Adrenal gland (tissue), 12 donors: ENCODE measurements around the gene SPATC1L. TPM values are rescaled to one million over a fixed set of nuclear protein-coding genes. Genes with fewer than 3 reads are reported as not detected.

ENCODE experiments used
- DNase-seq, 7 donors: peaks; one replicate each; pipeline ENCODE4 v3.0.0-alpha.2; 2019 to 2020
- H3K27ac ChIP-seq, 5 donors: fragments of 200-600 bp; sonication (generic) in 4 of 5; 1 replicate in 3 of 5; 2 replicates in 2 of 5; pipeline versions ENCODE4 v1.5.1 to v1.8.0; 2016 to 2020; ENCODE audit warnings: mild to moderate bottlenecking in 1 of 5
- H3K27me3 ChIP-seq: fragments of 200-600 bp; 2 replicates; pipeline ENCODE4 v1.8.0; 2021
- H3K36me3 ChIP-seq, 2 donors: fragments of 200-600 bp; replicated peaks in 1 of 2; 1 replicate in 1 of 2; 2 replicates in 1 of 2; pipeline versions ENCODE4 v1.5.1 to v1.8.0; 2018 to 2022
- H3K4me1 ChIP-seq, 2 donors: fragments of 200-600 bp; replicated peaks in 1 of 2; 1 replicate in 1 of 2; 2 replicates in 1 of 2; pipeline versions ENCODE4 v1.5.1 to v1.8.0; 2018 to 2021
- H3K4me3 ChIP-seq, 4 donors: fragments of 200-600 bp; sonication (generic) in 3 of 4; one replicate each; pipeline ENCODE4 v1.5.1; 2016 to 2018
- H3K9me3 ChIP-seq, 3 donors: fragments of 200-600 bp; sonication (generic) in 1 of 3; replicated peaks in 1 of 3; 1 replicate in 2 of 3; 2 replicates in 1 of 3; pipeline versions ENCODE4 v1.5.1 to v1.8.0; 2016 to 2021
- POLR2A ChIP-seq, 2 donors: fragments of 450-650 bp; IDR thresholded peaks; one replicate each; pipeline ENCODE4 v1.6.1; 2017; ENCODE audit warnings: antibody characterized with exemption in 2 of 2, mild to moderate bottlenecking in 2 of 2, moderate library complexity in 1 of 2
- WGBS, 4 donors: extraction: QIAGEN DNeasy Blood & Tissue Kit in 2 of 4; methylation state at CpG; one replicate each; pipeline versions ENCODE4 v1.1.5 to v1.1.7; 2013 to 2017; 5-methylcytosine and 5-hydroxymethylcytosine counted together
- intact Hi-C, 2 donors: fragments of 100-400 bp; cut with DNase I; formaldehyde crosslinking; loops; one replicate each; pipeline versions ENCODE4 v1.14.1 to v1.15.0; 2022 to 2023
- polyA plus RNA-seq, 3 donors: library from polyadenylated mRNA; stranded (reverse); fragments of 200-250 nt in 2 of 3; fragments of 350-450 nt in 1 of 3; fragmentation: Illumina TruSeq in 1 of 3; extraction: RNeasy Lipid Tissue Mini Kit (QIAGEN cat#74804) in 1 of 3; gene quantifications; one replicate each; pipeline ENCODE4 v1.2.3, GENCODE V29; 2013 to 2014
- total RNA-seq, 9 donors: library from RNA; depleted of rRNA in 4 of 9; stranded (reverse); fragments of >200 nt in 4 of 9; fragments of 120-200 nt in 1 of 9; fragmentation: NEBNext Ultra II Directional in 1 of 9; extraction: Animal tissue kit (Norgen Biotek cat#: 25700) in 1 of 9; gene quantifications; one replicate each; pipeline versions ENCODE4 v1.1.0 to v1.2.4, GENCODE V29; 2013 to 2023
- TF ChIP-seq, protein P1 (sequence below), 6 experiments: fragments of 450-650 bp in 4 of 6; fragments of 200-600 bp in 2 of 6; sonication (generic) in 1 of 6; IDR thresholded peaks; 1 replicate in 5 of 6; 2 replicates in 1 of 6; pipeline versions ENCODE4 v1.5.1 to v1.8.0; 2016 to 2021; ENCODE audit warnings: antibody characterized with exemption in 6 of 6, mild to moderate bottlenecking in 2 of 6, moderate library complexity in 1 of 6
- donor health status: healthy with polysubstance abuse.
- donor health status: Bipolar disorder and iron deficiency.
- donor health status: DM: yes; HTN: yes; CAD: no.
- donor health status: DM: no; HTN: no; CAD: no.
- donor health status: DM: no; HTN: no; CAD: no.
- donor health status: DM: yes; HTN: yes; CAD: no.

The SPATC1L gene
- total and polyA plus RNA-seq, 12 donors = 8.4 to 91.5 (median 25.3) TPM

DNA sequence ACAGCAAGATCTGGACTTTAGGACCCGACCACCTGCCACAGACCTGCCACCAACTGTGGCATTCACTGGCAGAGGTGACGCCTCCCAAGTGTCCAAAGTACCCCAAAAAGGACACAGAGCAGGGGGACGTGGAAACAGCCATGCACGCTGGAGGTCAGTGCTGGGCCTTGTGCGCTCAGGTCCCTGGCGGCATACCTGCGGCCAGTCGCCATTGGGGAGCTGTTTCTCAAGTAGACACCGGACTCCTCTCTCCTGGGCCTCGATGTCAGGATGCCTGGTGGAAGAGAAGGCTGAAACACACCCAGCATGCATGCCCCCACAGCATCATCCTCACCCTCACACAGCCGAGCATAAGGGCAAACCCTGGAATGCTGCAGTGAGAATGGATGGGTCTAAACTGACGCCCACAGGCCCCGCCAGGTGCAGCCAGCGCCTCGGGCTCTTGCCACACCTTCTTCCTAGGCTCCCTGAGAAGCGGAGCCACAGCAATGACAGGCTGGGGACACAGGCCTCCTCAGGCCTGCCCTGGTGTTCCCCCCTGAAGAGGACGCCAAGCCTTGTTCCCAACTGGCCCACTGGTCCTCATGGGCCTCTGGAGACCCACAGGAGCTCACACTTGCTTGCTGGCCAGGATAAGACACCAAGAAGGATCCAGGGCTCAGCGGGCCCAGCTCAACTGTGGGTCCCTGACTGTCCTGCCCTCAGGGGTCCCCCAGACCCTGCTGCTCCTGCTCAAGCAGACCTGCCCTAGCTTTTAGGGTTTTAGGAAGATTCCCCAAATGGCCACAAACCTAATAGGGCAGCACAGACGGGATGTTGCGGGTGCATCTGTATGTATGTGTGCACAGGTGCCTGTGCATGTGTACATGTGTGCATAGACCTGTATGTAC is 7.7 kb upstream of the SPATC1L start:
- H3K27me3 ChIP-seq = no peaks in the 10 kb centered on the region
- intact Hi-C loops = no loop called here
- H3K36me3 ChIP-seq = peaks cover 0 to 44% of the 10 kb centered on the region in 2 donors
- TF ChIP-seq, protein P1, sequence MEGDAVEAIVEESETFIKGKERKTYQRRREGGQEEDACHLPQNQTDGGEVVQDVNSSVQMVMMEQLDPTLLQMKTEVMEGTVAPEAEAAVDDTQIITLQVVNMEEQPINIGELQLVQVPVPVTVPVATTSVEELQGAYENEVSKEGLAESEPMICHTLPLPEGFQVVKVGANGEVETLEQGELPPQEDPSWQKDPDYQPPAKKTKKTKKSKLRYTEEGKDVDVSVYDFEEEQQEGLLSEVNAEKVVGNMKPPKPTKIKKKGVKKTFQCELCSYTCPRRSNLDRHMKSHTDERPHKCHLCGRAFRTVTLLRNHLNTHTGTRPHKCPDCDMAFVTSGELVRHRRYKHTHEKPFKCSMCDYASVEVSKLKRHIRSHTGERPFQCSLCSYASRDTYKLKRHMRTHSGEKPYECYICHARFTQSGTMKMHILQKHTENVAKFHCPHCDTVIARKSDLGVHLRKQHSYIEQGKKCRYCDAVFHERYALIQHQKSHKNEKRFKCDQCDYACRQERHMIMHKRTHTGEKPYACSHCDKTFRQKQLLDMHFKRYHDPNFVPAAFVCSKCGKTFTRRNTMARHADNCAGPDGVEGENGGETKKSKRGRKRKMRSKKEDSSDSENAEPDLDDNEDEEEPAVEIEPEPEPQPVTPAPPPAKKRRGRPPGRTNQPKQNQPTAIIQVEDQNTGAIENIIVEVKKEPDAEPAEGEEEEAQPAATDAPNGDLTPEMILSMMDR (IDR thresholded peaks at IDR 0.05) = no peak
- no peak for TF ChIP-seq POLR2A (IDR thresholded peaks at IDR 0.05)
- no peak overlapping the region for H3K4me3 ChIP-seq
- peak overlapping the region in 4 of 5 donors; percentile 10 to 97 (median 58) for H3K27ac ChIP-seq
- no peaks in the 10 kb centered on the region for H3K9me3 ChIP-seq
- H3K4me1 ChIP-seq = peaks cover 26 to 39% of the 10 kb centered on the region in 2 donors
- peak in 4 of 7 donors; percentile 14 to 43 (median 18) for DNase-seq
- WGBS, 4 donors = 93 to 95% (median 95%) methylated on average over 7 to 20 of the region's 20 CpGs

DNA sequence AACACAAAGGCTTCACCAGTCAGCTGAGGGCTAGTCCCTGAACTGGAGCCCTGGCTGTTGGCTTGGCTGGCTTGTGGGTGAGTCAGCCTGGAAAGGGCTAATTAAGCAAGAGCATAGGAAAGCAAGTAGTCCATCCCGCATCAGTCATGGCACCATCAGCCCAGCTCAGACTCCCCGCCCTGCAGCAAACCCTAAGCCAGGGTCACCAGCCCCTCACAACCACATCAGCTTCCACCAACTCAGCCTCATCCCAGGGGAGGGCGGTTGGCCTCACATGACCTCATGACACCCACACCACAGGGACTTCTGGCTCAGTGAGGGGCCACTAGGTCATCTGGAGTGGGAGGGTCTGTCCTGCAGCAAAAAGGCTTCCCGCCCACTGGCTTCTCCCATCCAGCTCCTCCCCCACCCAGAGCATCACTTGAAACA is 7.0 kb upstream of the SPATC1L start:
- H3K4me3 ChIP-seq = no peak overlapping the region
- no peaks in the 10 kb centered on the region for H3K27me3 ChIP-seq
- H3K27ac ChIP-seq = peak overlapping the region in 4 of 5 donors; percentile 72 to 97 (median 85)
- WGBS, 4 donors = 63 to 80% (median 65%) methylated on average over 1 to 4 of the region's 4 CpGs
- peaks cover 0 to 37% of the 10 kb centered on the region in 2 donors for H3K36me3 ChIP-seq
- DNase-seq = peak; percentile 79 to 91 (median 88)
- TF ChIP-seq POLR2A (IDR thresholded peaks at IDR 0.05) = peak in 1 of 2 donors; percentile 58
- TF ChIP-seq, protein P1 (IDR thresholded peaks at IDR 0.05) = no peak
- intact Hi-C loops = no loop called here
- peaks cover 26 to 39% of the 10 kb centered on the region in 2 donors for H3K4me1 ChIP-seq
- no peaks in the 10 kb centered on the region for H3K9me3 ChIP-seq

DNA sequence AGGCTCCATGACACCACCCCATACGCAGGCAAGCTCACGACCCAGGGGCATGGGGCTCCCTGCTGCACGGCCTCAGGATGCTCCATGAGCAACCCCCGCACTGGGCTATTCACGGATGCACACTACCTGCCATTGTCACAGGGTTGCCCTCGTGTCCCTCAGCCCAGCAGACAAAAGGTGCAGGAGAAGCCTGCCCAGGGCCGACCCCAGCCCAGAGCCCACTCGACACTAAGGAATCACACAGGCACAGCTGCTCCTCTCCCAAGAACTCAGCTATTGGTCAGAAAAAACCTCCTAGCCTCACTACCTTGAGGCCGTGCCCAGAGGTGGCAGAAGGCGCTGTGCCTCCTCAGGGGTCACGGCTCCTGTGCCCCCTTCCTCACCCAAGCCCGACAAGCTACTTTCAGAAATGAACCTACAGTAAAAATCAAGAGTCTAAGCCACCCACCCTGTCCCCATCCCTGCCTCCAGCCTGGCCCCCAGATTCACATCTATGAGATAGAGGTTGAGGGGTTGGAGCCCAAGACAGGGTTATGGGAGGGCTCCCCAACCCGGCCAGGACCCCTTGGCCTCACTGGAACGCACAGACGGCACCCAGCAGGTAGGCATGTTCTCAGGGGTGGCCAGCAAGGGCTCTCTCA is 6.4 kb upstream of the SPATC1L start:
- Histone ChIP-seq H3K27ac (peak overlapping the region; percentile 0 to 97 (median 73)), H3K4me1 (peaks cover 26 to 39% of the 10 kb centered on the region in 2 donors), H3K4me3 (no peak overlapping the region), H3K36me3 (peaks cover 0 to 30% of the 10 kb centered on the region in 2 donors), H3K9me3 (no peaks in the 10 kb centered on the region), H3K27me3 (no peaks in the 10 kb centered on the region)
- DNase-seq = peak in 2 of 7 donors; percentile 14 to 19
- TF ChIP-seq, protein P1 (IDR thresholded peaks at IDR 0.05) = no peak
- TF ChIP-seq POLR2A (IDR thresholded peaks at IDR 0.05) = no peak
- intact Hi-C loops = no loop called here
- 66 to 86% (median 85%) methylated on average over 6 to 15 of the region's 15 CpGs for WGBS, 4 donors

DNA sequence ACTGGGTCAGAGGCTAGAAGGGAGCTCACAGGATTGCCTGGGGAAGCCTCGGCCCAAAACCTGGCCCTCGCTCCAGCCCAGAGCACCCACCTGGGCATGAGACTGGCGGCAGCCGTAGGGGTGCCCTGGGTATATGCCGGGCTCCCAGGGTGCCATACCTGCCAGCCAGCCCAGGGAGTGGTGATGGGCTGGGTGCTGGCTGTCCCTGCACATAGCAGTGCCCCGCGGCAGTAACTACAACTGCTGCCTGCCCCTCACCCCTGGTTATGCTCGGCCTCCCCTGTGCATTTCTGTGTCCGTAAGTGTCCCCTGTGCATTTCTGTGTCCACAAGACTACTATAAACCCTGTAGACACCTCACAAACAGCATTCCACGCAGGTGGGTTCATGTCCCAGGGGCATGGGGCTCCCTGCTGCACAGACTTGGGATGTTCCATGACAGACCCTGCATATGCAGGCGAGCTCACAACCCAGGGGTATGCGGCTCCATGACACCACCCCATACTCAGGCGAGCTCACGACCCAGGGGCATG is 5.8 kb upstream of the SPATC1L start:
- peak in 4 of 7 donors; percentile 14 to 54 (median 20) for DNase-seq
- H3K4me3 ChIP-seq = no peak overlapping the region
- H3K9me3 ChIP-seq = no peaks in the 10 kb centered on the region
- no peaks in the 10 kb centered on the region for H3K27me3 ChIP-seq
- H3K4me1 ChIP-seq = peaks cover 26 to 39% of the 10 kb centered on the region in 2 donors
- intact Hi-C loops = no loop called here
- H3K36me3 ChIP-seq = peaks cover 0 to 25% of the 10 kb centered on the region in 2 donors
- 94 to 100% (median 96%) methylated on average over 1 to 14 of the region's 14 CpGs for WGBS, 4 donors
- peak overlapping the region in 4 of 5 donors; percentile 76 to 97 (median 96) for H3K27ac ChIP-seq
- TF ChIP-seq POLR2A (IDR thresholded peaks at IDR 0.05) = no peak
- TF ChIP-seq, protein P1 (IDR thresholded peaks at IDR 0.05) = no peak
